Activated CD8-positive, alpha-beta memory T cell treated with anti-CD3 and anti-CD28 coated beads for 4 hours (primary cell): ENCODE results near the gene MXRA8.
"Not testable (repeated sequence)": the region's sequence is repeated elsewhere in the genome, so short reads cannot be mapped to it uniquely, and the experiment has no call there.

ENCODE experiments used
- DNase-seq, 2 donors: peaks; one replicate each; pipeline ENCODE4 v3.0.0-alpha.2; 2020; ENCODE audit warnings: low read depth in 2 of 2

MXRA8 gene

GRCh38 chr1:1358433-1359271 lies at the start of gene MXRA8:
Gene MXRA8 (minus strand): TSS chr1:1358555. CDS start chr1:1358504, 51 bp downstream.
- no peak for DNase-seq

GRCh38 chr1:1407636-1408318 lies 49.4 kb upstream of the MXRA8 start:
- DNase-seq = no peak

GRCh38 chr1:1406821-1407635 lies 48.7 kb upstream of the MXRA8 start, which contains the start of gene MRPL20:
Gene MRPL20 (minus strand): TSS chr1:1407293. CDS start chr1:1407217, 76 bp downstream.
- DNase-seq = peak; percentile 91 to 94

GRCh38 chr1:1406101-1406820 lies 47.9 kb upstream of the MXRA8 start:
- no peak for DNase-seq

GRCh38 chr1:1403653-1404052 lies 45.3 kb upstream of the MXRA8 start:
- no peak for DNase-seq

- DNase-seq = not testable (repeated sequence)
These were observed 44.6 kb upstream of the MXRA8 start for GRCh38 chr1:1402901-1403392.

- no peak for DNase-seq
These were observed 43.9 kb upstream of the MXRA8 start for GRCh38 chr1:1402072-1402900.

GRCh38 chr1:1401457-1402010 lies 43.2 kb upstream of the MXRA8 start:
- no peak for DNase-seq

- DNase-seq = no peak
These were observed 42.5 kb upstream of the MXRA8 start for GRCh38 chr1:1400576-1401456.

GRCh38 chr1:1399872-1400575 lies 41.7 kb upstream of the MXRA8 start:
- no peak for DNase-seq

- DNase-seq = peak; percentile 99
These were observed 41.0 kb upstream of the MXRA8 start, which contains the start of gene CCNL2 for GRCh38 chr1:1399187-1399871. Gene CCNL2 (minus strand): TSS chr1:1399335. CDS start chr1:1399306, 29 bp downstream.

GRCh38 chr1:1398677-1399186 lies 40.4 kb upstream of the MXRA8 start:
- DNase-seq = no peak

GRCh38 chr1:1397839-1398523 lies 39.6 kb upstream of the MXRA8 start:
- DNase-seq = no peak

GRCh38 chr1:1395166-1395565 lies 36.8 kb upstream of the MXRA8 start:
- DNase-seq = no peak

- DNase-seq = no peak
These were observed 35.8 kb upstream of the MXRA8 start for GRCh38 chr1:1394116-1394515.

GRCh38 chr1:1393428-1393827 lies 35.1 kb upstream of the MXRA8 start:
- no peak for DNase-seq

GRCh38 chr1:1393014-1393413 lies 34.7 kb upstream of the MXRA8 start:
- no peak for DNase-seq
